ENCODE measurements around the gene AHRR. TPM values are rescaled to one million over a fixed set of nuclear protein-coding genes. Genes with fewer than 3 reads are reported as not detected.

AHRR gene
- total and polyA plus RNA-seq, 2 of the 4 experiments (the other 2 are of a cell fraction) = 15.6 to 37.1 TPM

DNA sequence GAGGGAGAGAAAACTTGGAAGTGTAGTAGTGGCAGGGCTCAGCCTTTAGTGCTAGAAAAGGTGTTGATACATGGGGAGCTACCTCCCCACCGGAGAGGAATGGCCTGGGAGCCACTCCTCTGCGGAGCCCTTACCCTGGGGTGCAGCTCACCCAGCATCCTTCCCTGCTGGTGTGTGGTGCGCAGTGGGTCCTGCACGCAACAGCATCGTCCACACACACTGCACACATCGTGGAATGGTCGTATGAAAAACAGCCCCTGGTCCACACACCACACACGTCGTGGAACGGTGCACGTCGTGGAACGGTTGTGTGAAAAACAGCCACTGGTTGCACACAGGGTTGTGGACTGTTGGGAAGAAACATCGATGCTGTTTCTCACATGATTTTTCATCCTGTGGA is 16.1 kb upstream of the AHRR start:
- Histone ChIP-seq H3K4me1 (ENCODE audit: control insufficient read depth, insufficient read depth, low read length) (no peaks in the 10 kb centered on the region; the same call in 1 of the 2 replicates), H3K14ac (replicated peaks; ENCODE audit: low read depth, low read length) (no peak overlapping the region), H3K27me3 (ENCODE audit: control insufficient read depth, insufficient read depth, low read length) (no peaks in the 10 kb centered on the region), H3K4ac (ENCODE audit: low read depth, low read length) (no peak overlapping the region), H3K36me3 (ENCODE audit: control insufficient read depth, insufficient read depth, low read length) (peaks cover 30% of the 10 kb centered on the region), H2AK9ac (replicated peaks; ENCODE audit: low read depth, low read length, poor library complexity) (no peak overlapping the region), H3K79me1 (ENCODE audit: low read depth in 1 of 2, low read length in 2 of 2) (peaks cover 29 to 73% of the 10 kb centered on the region in 2 experiments), H3K18ac (ENCODE audit: low read depth, low read length) (no peak overlapping the region), H2BK15ac (ENCODE audit: low read depth, low read length) (no peak overlapping the region), H3K9me1 (ENCODE audit: insufficient read depth, low read length) (peaks cover 11% of the 10 kb centered on the region; the same call in 1 of the 2 replicates), H3K4me2 (ENCODE audit: low read depth, low read length) (no peak overlapping the region), H2BK20ac (ENCODE audit: low read depth, low read length) (no peak overlapping the region), H2AK5ac (ENCODE audit: low read depth, low read length) (no peak overlapping the region), H4K20me1 (ENCODE audit: insufficient read depth, low read length) (peaks cover 82% of the 10 kb centered on the region), H2BK5ac (ENCODE audit: low read depth, low read length, poor library complexity, severe bottlenecking) (no peak overlapping the region), H2AFZ (replicated peaks; ENCODE audit: low read length, poor library complexity) (no peak overlapping the region), H4K91ac (ENCODE audit: insufficient read depth, low read depth, low read length) (no peak overlapping the region), H3K23ac (ENCODE audit: low read depth, low read length) (no peak overlapping the region), H3K9me3 (ENCODE audit: control insufficient read depth, insufficient read depth, low read length) (no peaks in the 10 kb centered on the region), H4K5ac (ENCODE audit: low read depth, low read length) (no peak overlapping the region), H4K8ac (ENCODE audit: low read depth in 2 of 2, low read length in 2 of 2) (no peak overlapping the region), H3K9ac (ENCODE audit: low read depth, low read length) (no peak overlapping the region), H2BK120ac (ENCODE audit: low read depth, low read length) (no peak overlapping the region), H3K4me3 (ENCODE audit: insufficient read depth, low read depth, low read length) (no peak overlapping the region), H3K27ac (ENCODE audit: insufficient read depth, low read length) (no peak overlapping the region), H3K56ac (ENCODE audit: extremely low read depth, insufficient read depth, low read length) (no peak overlapping the region)
- dilution Hi-C loops (cut with HindIII; ENCODE audit: low sequenced_read_pairs, unreplicated experiment) = no loop called here
- no peak for TF ChIP-seq CEBPB (IDR thresholded peaks at IDR 0.05; ENCODE audit: low read depth, low read length)
- CTCF ChIA-PET = no interaction called here
- in situ Hi-C loops (cut with MboI; ENCODE audit: low sequenced_read_pairs) = no loop called here
- POLR2A ChIA-PET (ENCODE audit: unreplicated experiment) = no interaction called here
- no TSS peak for BruUV-seq (replicated peaks)
- intact Hi-C loops (cut with micrococcal nuclease) = no loop called here
- ATAC-seq (ENCODE audit: low read depth) (no peak), DNase-seq (no peak)
- no CpG with 5 or more reads among the region's 14 CpGs for WGBS, 2 experiments (ENCODE audit: extremely low coverage in 2 of 2, insufficient read length in 1 of 2)
